PFSK-1 (cell line): ENCODE measurements around the gene POLD1.

Source experiments
- FOXP2 ChIP-seq: optimal IDR thresholded peaks from 2 replicates; pipeline ENCODE3; 2011; ENCODE audit warnings: borderline replicate concordance, control low read depth, inconsistent platforms; ENCODE audit not compliant: insufficient read depth; ENCODE audit errors: extremely low read length, extremely low read depth
- POLR2AphosphoS5 ChIP-seq: IDR thresholded peaks from 2 replicates; pipeline ENCODE4 v1.6.1; 2012; ENCODE audit warnings: low read depth, mild to moderate bottlenecking, control low read depth, low read length, moderate library complexity
- TAF1 ChIP-seq: IDR thresholded peaks from 2 replicates; pipeline ENCODE4 v1.6.1; 2012; ENCODE audit warnings: low read length, control low read depth, borderline replicate concordance; ENCODE audit not compliant: insufficient read depth
- TF ChIP-seq, protein P1 (sequence below), 2 experiments: IDR thresholded peaks; 2 replicates each; pipeline versions ENCODE4 v1.6.1 to v1.8.0; 2011 to 2012; ENCODE audit warnings: low read depth in 2 of 2, low read length in 2 of 2, control low read depth in 1 of 2, inconsistent platforms in 1 of 2, mild to moderate bottlenecking in 1 of 2, moderate library complexity in 1 of 2; ENCODE audit not compliant: insufficient read depth in 1 of 2

DNA sequence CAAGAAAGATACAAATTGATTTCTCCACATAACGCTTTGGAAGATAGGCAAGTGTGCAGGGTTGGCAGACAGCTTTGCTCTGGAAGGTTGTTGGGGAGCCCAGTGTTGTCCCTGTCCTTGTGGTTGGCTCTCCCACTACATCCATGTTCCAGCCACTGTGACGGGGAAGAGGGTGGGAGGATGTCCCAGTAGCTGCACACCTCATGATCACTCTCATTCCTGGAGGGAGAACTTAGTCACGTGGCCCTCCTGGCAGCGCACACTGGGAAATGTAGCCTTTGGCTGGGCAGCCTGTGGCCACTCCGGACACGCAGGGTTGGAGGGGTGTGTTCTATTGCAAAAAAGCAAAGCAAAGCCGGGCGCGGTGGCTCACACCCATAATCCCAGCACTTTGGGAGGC lies 9.9 kb downstream of the POLD1 start:
- TF ChIP-seq POLR2AphosphoS5 (no peak), TAF1 (no peak), FOXP2 (no peak)
- TF ChIP-seq, protein P1, sequence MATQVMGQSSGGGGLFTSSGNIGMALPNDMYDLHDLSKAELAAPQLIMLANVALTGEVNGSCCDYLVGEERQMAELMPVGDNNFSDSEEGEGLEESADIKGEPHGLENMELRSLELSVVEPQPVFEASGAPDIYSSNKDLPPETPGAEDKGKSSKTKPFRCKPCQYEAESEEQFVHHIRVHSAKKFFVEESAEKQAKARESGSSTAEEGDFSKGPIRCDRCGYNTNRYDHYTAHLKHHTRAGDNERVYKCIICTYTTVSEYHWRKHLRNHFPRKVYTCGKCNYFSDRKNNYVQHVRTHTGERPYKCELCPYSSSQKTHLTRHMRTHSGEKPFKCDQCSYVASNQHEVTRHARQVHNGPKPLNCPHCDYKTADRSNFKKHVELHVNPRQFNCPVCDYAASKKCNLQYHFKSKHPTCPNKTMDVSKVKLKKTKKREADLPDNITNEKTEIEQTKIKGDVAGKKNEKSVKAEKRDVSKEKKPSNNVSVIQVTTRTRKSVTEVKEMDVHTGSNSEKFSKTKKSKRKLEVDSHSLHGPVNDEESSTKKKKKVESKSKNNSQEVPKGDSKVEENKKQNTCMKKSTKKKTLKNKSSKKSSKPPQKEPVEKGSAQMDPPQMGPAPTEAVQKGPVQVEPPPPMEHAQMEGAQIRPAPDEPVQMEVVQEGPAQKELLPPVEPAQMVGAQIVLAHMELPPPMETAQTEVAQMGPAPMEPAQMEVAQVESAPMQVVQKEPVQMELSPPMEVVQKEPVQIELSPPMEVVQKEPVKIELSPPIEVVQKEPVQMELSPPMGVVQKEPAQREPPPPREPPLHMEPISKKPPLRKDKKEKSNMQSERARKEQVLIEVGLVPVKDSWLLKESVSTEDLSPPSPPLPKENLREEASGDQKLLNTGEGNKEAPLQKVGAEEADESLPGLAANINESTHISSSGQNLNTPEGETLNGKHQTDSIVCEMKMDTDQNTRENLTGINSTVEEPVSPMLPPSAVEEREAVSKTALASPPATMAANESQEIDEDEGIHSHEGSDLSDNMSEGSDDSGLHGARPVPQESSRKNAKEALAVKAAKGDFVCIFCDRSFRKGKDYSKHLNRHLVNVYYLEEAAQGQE (IDR thresholded peaks at IDR 0.05; ENCODE audit: insufficient read depth in 1 of 2, low read depth in 2 of 2, low read length in 2 of 2), result no peak
